Measurements from ENCODE around the gene EIF4G1. TPM values are rescaled to one million over a fixed set of nuclear protein-coding genes. Genes with fewer than 3 reads are reported as not detected.

EIF4G1 gene
- total RNA-seq, 1 experiment from 2014 or later, result 496 TPM

GRCh38 chr3:184298759-184299487, 15.5 kb upstream of the EIF4G1 start, which contains the start of gene PSMD2:
TSS of gene PSMD2 (plus strand) at chr3:184299241. CDS start at chr3:184299267, 26 bp downstream.
- Histone ChIP-seq H3K27me3 (ENCODE audit: insufficient read depth, low read length) (no peaks in the 10 kb centered on the region), H3K9me2 (ENCODE audit: insufficient read depth) (no peaks in the 10 kb centered on the region), H4K20me1 (ENCODE audit: insufficient read depth) (no peaks in the 10 kb centered on the region), H2AFZ (ENCODE audit: low read depth, low read length, poor library complexity, severe bottlenecking) (peak within 1 kb of the TSS; percentile 46), H3K9me3 (ENCODE audit: control insufficient read depth in 1 of 2, insufficient read depth in 1 of 2, low read depth in 1 of 2, low read length in 2 of 2) (no peaks in the 10 kb centered on the region), H3K4me3 (replicated peaks in 1 of 2; ENCODE audit: low read depth in 1 of 2, low read length in 2 of 2) (peak within 1 kb of the TSS; percentile 72 to 84), H3K9ac (ENCODE audit: low read length) (peak within 1 kb of the TSS; percentile 91), H3K4me1 (ENCODE audit: control insufficient read depth in 1 of 2, insufficient read depth in 2 of 2, low read length in 2 of 2) (peaks cover 4 to 14% of the 10 kb centered on the region in 2 experiments), H3K79me2 (ENCODE audit: insufficient read depth, low read length) (peaks cover 47% of the 10 kb centered on the region), H3K27ac (ENCODE audit: low read depth, low read length) (peak within 1 kb of the TSS; percentile 77), H3K4me2 (ENCODE audit: low read length) (peak within 1 kb of the TSS; percentile 91), H3K36me3 (ENCODE audit: control insufficient read depth in 1 of 2, insufficient read depth in 2 of 2, low read length in 2 of 2) (peaks cover 29 to 32% of the 10 kb centered on the region in 2 experiments)
- intact Hi-C loops (cut with micrococcal nuclease), result no loop called here
- ATAC-seq, result peak; percentile 93
- ChIA-PET RAD21 (ENCODE audit: low non-redundant PET in 1 of 2, low total read pairs in 2 of 2, uncharacterized antibody in 2 of 2, unreplicated experiment in 2 of 2) (no interaction called here), CTCF (no interaction called here), POLR2A (no interaction called here)
- BruUV-seq (replicated peaks), result no TSS peak
- peak; percentile 89 for DNase-seq (ENCODE audit: low read depth, low spot score)
- TF ChIP-seq SP1 (IDR thresholded peaks at IDR 0.05; ENCODE audit: low read depth), result peak; percentile 57; the same call in 1 of the 2 replicates
- peak; percentile 55 for TF ChIP-seq EGR1 (IDR thresholded peaks at IDR 0.05; ENCODE audit: low read depth)
- peak; percentile 98 for TF ChIP-seq ZFX (IDR thresholded peaks at IDR 0.05)
- TF ChIP-seq REST (IDR thresholded peaks at IDR 0.05; ENCODE audit: low read depth), result no peak
- no peak for TF ChIP-seq RAD21 (IDR thresholded peaks at IDR 0.05; ENCODE audit: low read depth)
- no peak for TF ChIP-seq SRF (IDR thresholded peaks at IDR 0.05; ENCODE audit: low read depth)
- no peak for TF ChIP-seq ZNF274 (IDR thresholded peaks at IDR 0.05; ENCODE audit: low read depth, low read length)
- no peak for TF ChIP-seq EZH2 (IDR thresholded peaks at IDR 0.05)
- peak; percentile 96 for TF ChIP-seq ZBTB33 (IDR thresholded peaks at IDR 0.05; ENCODE audit: extremely low read depth, insufficient replicate concordance, low read length)
- TF ChIP-seq POLR2AphosphoS5 (IDR thresholded peaks at IDR 0.05; ENCODE audit: low read depth, low read length), result peak; percentile 80
- TF ChIP-seq CBX3 (IDR thresholded peaks at IDR 0.05; ENCODE audit: low read depth), result 0 out of 2 replicates have a peak, but pooled peaks have one; percentile 5
- TF ChIP-seq YY1 (IDR thresholded peaks at IDR 0.05; ENCODE audit: extremely low read depth, insufficient replicate concordance, low read depth, low read length), result peak; percentile 54
- TF ChIP-seq SIN3A (IDR thresholded peaks at IDR 0.05; ENCODE audit: low read depth), result peak; percentile 17; the same call in 1 of the 2 replicates
- peak; percentile 66 for TF ChIP-seq POLR2A (IDR thresholded peaks at IDR 0.05; ENCODE audit: borderline replicate concordance, extremely low read depth, insufficient read depth, insufficient read length)
- no peak for TF ChIP-seq TCF7L2 (IDR thresholded peaks at IDR 0.05; ENCODE audit: borderline replicate concordance, extremely low read depth, insufficient read depth, insufficient read length)

All from HCT116 (cell line).